ENCODE results near the gene ATP10A.

DNA sequence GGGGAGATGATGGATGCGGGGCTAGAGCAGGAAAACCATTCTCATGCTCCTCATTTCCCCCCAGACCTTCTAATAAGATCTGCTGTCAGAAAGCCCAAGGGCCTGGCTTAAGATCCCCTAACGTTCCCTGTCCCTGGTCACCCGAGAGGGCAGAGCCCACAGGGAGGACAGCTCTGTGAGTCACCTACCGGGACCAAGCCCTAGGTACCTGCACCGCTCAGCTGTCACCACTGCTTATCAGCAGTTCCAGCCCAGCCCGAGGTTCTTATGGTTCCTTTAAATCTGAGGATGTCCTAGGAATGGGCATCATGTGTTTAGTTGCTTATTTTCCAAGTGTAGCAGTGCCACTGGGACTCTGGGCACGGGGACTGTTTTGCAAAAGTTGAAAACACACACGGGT lies 53.0 kb downstream of the ATP10A start:
- TF ChIP-seq, protein P1, sequence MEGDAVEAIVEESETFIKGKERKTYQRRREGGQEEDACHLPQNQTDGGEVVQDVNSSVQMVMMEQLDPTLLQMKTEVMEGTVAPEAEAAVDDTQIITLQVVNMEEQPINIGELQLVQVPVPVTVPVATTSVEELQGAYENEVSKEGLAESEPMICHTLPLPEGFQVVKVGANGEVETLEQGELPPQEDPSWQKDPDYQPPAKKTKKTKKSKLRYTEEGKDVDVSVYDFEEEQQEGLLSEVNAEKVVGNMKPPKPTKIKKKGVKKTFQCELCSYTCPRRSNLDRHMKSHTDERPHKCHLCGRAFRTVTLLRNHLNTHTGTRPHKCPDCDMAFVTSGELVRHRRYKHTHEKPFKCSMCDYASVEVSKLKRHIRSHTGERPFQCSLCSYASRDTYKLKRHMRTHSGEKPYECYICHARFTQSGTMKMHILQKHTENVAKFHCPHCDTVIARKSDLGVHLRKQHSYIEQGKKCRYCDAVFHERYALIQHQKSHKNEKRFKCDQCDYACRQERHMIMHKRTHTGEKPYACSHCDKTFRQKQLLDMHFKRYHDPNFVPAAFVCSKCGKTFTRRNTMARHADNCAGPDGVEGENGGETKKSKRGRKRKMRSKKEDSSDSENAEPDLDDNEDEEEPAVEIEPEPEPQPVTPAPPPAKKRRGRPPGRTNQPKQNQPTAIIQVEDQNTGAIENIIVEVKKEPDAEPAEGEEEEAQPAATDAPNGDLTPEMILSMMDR (IDR thresholded peaks at IDR 0.05) = no peak
- TF ChIP-seq POLR2A (IDR thresholded peaks at IDR 0.05) = no peak

Data from heart left ventricle (tissue), 13 donors.